Lower lobe of right lung (tissue), 2 donors: ENCODE results near the gene TMEM132D. TPM values are rescaled to one million over a fixed set of nuclear protein-coding genes. Genes with fewer than 3 reads are reported as not detected.
A peak's percentile ranks its signal among the peaks of the same experiment; 100 is the strongest.

Experiments
- ATAC-seq, 2 donors: fragments of 200-7000 bp; cut with Tn5 transposase; one replicate each; pipeline ENCODE4 v1.9.1; 2020 to 2022; ENCODE audit warnings: mild to moderate bottlenecking in 2 of 2, moderate library complexity in 2 of 2
- DNase-seq: peaks from one replicate; pipeline ENCODE4 v3.0.0-alpha.2; 2020
- H3K27ac ChIP-seq: fragments of 200-600 bp; one replicate; pipeline ENCODE4 v1.8.0; 2022
- H3K27me3 ChIP-seq: fragments of 200-600 bp; one replicate; pipeline ENCODE4 v1.8.0; 2022; ENCODE audit warnings: low read depth
- H3K36me3 ChIP-seq: fragments of 200-600 bp; one replicate; pipeline ENCODE4 v1.8.0; 2022; ENCODE audit warnings: mild to moderate bottlenecking
- H3K4me1 ChIP-seq: fragments of 200-600 bp; one replicate; pipeline ENCODE4 v1.8.0; 2022
- H3K4me3 ChIP-seq: fragments of 200-600 bp; one replicate; pipeline ENCODE4 v1.8.0; 2022; ENCODE audit warnings: mild to moderate bottlenecking
- H3K9me3 ChIP-seq: fragments of 200-600 bp; one replicate; pipeline ENCODE4 v1.8.0; 2022
- CTCF ChIP-seq: fragments of 200-600 bp; IDR thresholded peaks from one replicate; pipeline ENCODE4 v1.8.0; 2022; ENCODE audit warnings: antibody characterized with exemption, mild to moderate bottlenecking
- intact Hi-C: fragments of 100-400 bp; cut with DNase I; formaldehyde crosslinking; loops from one replicate; pipeline ENCODE4 v1.11.0; 2022
- total RNA-seq: library from RNA; stranded (reverse); fragmentation: NEBNext Ultra II Directional; extraction: Animal tissue kit (Norgen Biotek cat#: 25700); gene quantifications from one replicate; pipeline ENCODE4 v1.2.1, GENCODE V29; 2021
- donor health status: DM: no; HTN: yes; CAD: no; lungs with severe emphysema.

TMEM132D gene
- total RNA-seq, 1 donor from 2014 or later, result 0.06 TPM

GRCh38 chr12:129579879-129580278 is 323.9 kb downstream of the TMEM132D start:
- Histone ChIP-seq H3K36me3 (no peaks in the 10 kb centered on the region), H3K27ac (no peak overlapping the region), H3K9me3 (no peaks in the 10 kb centered on the region), H3K27me3 (no peaks in the 10 kb centered on the region), H3K4me1 (no peaks in the 10 kb centered on the region), H3K4me3 (no peak overlapping the region)
- DNase-seq, result no peak
- intact Hi-C loops, result no loop called here
- TF ChIP-seq CTCF, result no peak
- no peak for ATAC-seq

- H3K27ac ChIP-seq, result no peak overlapping the region
- TF ChIP-seq CTCF, result no peak
- ATAC-seq (peak in 1 of 2 donors; percentile 42), DNase-seq (no peak)
- H3K27me3 ChIP-seq, result no peaks in the 10 kb centered on the region
- H3K36me3 ChIP-seq, result no peaks in the 10 kb centered on the region
- intact Hi-C loops, result no loop called here
- no peaks in the 10 kb centered on the region for H3K9me3 ChIP-seq
- no peak overlapping the region for H3K4me3 ChIP-seq
- H3K4me1 ChIP-seq, result no peaks in the 10 kb centered on the region
These were observed 331.8 kb downstream of the TMEM132D start for GRCh38 chr12:129571901-129572494.

- Histone ChIP-seq H3K4me3 (no peak overlapping the region), H3K27ac (no peak overlapping the region), H3K36me3 (no peaks in the 10 kb centered on the region), H3K27me3 (no peaks in the 10 kb centered on the region), H3K9me3 (no peaks in the 10 kb centered on the region), H3K4me1 (no peaks in the 10 kb centered on the region)
- ATAC-seq (no peak), DNase-seq (no peak)
- intact Hi-C loops, result no loop called here
- no peak for TF ChIP-seq CTCF
These were observed 332.9 kb downstream of the TMEM132D start for GRCh38 chr12:129570796-129571400.

GRCh38 chr12:129566800-129567199 is 337.0 kb downstream of the TMEM132D start:
- H3K4me1 ChIP-seq, result no peaks in the 10 kb centered on the region
- TF ChIP-seq CTCF, result no peak
- no peaks in the 10 kb centered on the region for H3K27me3 ChIP-seq
- no peak for ATAC-seq
- no peak overlapping the region for H3K4me3 ChIP-seq
- intact Hi-C loops, result no loop called here
- no peaks in the 10 kb centered on the region for H3K9me3 ChIP-seq
- H3K36me3 ChIP-seq, result no peaks in the 10 kb centered on the region
- no peak for DNase-seq
- no peak overlapping the region for H3K27ac ChIP-seq

- no peak overlapping the region for H3K27ac ChIP-seq
- DNase-seq (no peak), ATAC-seq (no peak)
- H3K9me3 ChIP-seq, result no peaks in the 10 kb centered on the region
- no peak for TF ChIP-seq CTCF
- no peaks in the 10 kb centered on the region for H3K4me1 ChIP-seq
- no peaks in the 10 kb centered on the region for H3K36me3 ChIP-seq
- no peak overlapping the region for H3K4me3 ChIP-seq
- H3K27me3 ChIP-seq, result no peaks in the 10 kb centered on the region
- intact Hi-C loops, result no loop called here
These were observed 339.1 kb downstream of the TMEM132D start for GRCh38 chr12:129564768-129565167.
